GM21447 (cell line): ENCODE results near the gene CAMTA1.
A peak's percentile ranks its signal among the peaks of the same experiment; 100 is the strongest.
"Not testable (repeated sequence)": the region's sequence is repeated elsewhere in the genome, so short reads cannot be mapped to it uniquely, and the experiment has no call there.

Experiments used
- ATAC-seq: cut with Tn5 transposase; IDR thresholded peaks from one replicate; pipeline ENCODE4 v1.9.1; 2021; ENCODE audit not compliant: unreplicated experiment

CAMTA1 gene

DNA sequence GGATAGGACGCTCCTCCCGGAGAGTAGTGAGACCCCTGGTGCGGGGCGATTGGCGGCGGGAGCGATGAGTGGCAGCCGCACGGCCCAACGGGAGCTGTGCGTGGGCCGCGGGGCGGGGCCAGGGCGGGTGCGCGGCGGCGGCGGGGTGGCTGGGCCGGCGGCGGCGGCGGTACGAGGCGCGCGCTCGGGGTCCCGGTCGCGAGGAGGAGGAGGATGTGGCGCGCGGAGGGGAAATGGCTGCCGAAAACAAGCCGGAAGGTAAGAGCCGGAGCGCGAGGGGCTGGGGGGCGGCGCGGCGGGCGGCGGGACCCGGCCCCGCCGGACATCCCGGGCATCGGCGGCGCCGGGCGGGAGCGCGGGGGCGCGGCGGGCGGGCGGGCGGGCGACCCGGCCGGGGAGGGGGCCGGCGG is at the start of gene CAMTA1:
Gene CAMTA1 (plus strand): TSS at position 137 of the 410 bp plus-strand sequence. CDS start 77 bp downstream, at position 214.
- peak; percentile 65 for ATAC-seq

GRCh38 chr1:6738987-6739676 is 46.1 kb upstream of the CAMTA1 start:
- no peak for ATAC-seq

- ATAC-seq, result not testable (repeated sequence)
These were observed 42.5 kb upstream of the CAMTA1 start for GRCh38 chr1:6742676-6743188.

DNA sequence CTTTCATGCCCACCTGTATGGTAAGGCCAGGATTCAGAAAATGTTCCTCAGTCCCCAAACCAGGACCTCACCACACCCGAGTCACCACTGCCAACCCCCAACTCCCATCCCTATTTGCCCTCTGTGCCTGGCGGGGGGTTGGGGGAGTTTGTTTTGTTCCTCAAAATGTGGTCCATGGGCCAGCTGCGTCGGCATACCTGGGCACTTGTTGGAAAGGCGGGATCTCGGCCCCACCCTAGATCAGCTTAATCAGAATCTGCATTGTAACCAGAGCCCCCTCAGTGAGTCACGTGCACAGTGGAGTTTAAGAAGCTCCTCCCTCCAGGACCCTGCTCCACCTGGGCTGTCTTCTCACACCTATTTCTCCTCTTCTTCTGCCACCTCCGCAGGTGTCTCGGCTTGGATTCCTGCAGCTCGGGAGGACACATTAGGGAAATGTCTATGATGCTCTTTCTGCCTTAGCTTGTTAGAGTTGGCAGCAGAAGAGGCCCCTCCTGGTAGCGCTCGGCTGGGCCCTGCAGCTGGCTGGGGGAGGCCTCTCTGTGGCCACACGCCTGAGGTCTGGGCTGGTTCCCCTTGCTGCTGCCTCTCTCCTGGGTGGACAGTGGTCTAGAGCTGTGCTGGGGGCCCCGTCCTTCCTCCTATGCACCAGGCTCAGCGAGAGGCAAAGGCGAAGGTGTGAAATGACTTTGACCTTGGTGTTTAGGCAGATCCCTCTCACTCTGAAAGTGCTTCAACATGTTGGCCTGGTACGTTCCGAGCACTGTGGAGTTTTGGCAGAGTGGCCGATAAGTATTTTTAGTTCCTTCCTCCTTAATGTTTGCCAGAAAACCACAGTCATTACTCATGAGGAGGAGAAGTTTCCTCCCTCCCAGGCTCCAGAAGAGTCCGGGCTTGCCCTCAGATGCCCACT is 41.8 kb upstream of the CAMTA1 start:
- ATAC-seq, result no peak

- no peak for ATAC-seq
These were observed 40.2 kb upstream of the CAMTA1 start for GRCh38 chr1:6745073-6745472.

DNA sequence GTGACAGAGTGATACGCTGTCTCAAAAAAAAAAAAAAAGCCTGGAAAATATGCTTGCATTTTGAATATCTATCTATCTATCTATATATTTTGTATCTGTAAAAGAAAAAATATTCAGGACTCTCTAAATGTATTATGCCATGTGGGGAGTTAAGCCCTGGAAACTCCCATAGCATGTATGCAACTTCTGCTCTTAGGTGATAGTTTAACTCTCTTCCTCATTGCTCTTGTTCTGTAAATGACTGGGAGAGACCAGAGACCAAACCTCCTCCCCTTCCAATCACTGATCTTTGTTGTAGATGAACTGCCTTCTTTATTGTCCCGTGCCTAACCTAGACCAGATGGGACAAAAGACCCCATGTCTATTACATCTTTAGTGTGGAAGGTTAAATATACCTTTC is 37.6 kb upstream of the CAMTA1 start:
- no peak for ATAC-seq

GRCh38 chr1:6750490-6750889 is 34.8 kb upstream of the CAMTA1 start:
- no peak for ATAC-seq

GRCh38 chr1:6753320-6754140 is 31.7 kb upstream of the CAMTA1 start:
- no peak for ATAC-seq

GRCh38 chr1:6756457-6756856 is 28.8 kb upstream of the CAMTA1 start:
- no peak for ATAC-seq

- no peak for ATAC-seq
These were observed 27.4 kb upstream of the CAMTA1 start for GRCh38 chr1:6757719-6758435.

GRCh38 chr1:6761196-6761737 is 24.0 kb upstream of the CAMTA1 start:
- no peak for ATAC-seq

- ATAC-seq, result no peak
These were observed 23.2 kb upstream of the CAMTA1 start for GRCh38 chr1:6762060-6762459.

GRCh38 chr1:6770751-6771440 is 14.4 kb upstream of the CAMTA1 start:
- no peak for ATAC-seq

DNA sequence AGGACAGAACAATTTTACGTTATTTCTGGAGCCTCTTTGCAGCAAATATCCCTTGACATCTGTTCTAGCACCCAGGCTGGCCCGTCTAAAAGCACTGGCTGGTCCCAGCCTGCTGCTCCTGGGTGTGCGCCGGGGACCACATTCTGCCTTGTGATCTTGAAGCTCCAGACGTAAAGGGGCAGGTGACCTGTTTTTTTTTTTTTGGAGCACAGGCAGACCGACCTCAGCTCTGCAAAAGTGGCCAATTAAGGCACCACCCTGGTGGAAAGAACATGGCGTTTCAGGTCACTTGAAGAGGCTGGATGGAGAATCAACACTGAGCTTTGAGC is 13.8 kb upstream of the CAMTA1 start:
- ATAC-seq, result no peak

DNA sequence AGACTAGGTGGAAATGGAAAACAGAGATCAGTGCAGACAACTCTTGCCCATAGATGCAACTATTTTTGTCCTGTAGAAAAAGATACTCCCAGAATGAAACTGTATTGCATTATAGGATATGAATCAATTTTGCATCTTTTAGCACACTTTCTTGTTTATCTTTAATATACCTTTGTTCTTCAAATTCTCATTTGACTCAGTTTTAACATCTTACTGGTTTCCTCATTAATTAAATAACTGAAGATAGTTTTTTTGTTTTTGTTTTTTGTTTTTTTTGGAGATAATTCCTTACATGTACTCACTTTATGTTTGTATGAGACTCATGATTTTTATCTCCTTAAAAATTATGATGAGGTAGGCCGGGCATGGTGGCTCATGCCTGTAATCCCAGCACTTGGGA is 10.9 kb upstream of the CAMTA1 start:
- ATAC-seq, result no peak

- no peak for ATAC-seq
These were observed 9.8 kb upstream of the CAMTA1 start for GRCh38 chr1:6775261-6776043.

DNA sequence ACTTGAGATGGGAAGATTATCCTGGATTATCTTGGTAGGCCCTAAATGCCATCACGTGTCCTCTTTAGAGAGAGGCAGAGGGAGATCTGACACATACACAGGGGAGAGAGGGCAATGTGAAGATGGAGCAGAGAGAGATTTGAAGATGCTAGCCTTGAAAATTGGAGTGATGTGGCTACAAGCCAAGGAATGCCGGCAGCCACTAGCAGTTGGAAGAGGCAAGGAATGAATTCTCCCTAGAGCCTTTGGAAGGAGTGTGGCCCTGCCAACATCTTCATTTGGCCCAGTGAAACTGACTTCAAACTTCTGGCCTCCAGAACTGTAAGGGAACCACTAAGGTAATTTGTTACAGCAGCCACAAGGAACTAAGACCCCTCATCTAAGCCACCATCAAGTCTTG is 8.9 kb upstream of the CAMTA1 start:
- ATAC-seq, result no peak

GRCh38 chr1:6776895-6777294 is 8.4 kb upstream of the CAMTA1 start:
- ATAC-seq, result no peak

DNA sequence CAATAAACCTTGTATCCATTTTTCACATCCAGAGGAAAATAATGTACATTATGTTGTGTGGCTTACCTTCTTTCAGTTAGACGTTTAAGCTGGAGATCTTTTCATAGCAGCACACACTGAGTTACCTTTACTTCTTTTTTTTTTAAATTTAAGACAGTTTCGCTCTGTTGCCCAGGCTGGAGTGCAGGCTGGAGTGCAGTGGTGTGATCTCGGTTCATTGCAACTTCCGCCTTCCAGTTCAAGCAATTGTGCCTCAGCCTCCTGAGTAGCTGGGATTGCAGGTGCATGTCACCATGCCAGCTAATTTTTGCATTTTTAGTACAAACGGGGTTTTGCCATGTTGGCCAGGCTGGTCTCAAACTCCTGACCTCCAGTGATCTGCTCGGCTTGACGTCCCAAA is 7.4 kb upstream of the CAMTA1 start:
- ATAC-seq, result no peak
